K562 (cell line): ENCODE measurements around the gene SLC35B1. TPM values are rescaled to one million over a fixed set of nuclear protein-coding genes. Genes with fewer than 3 reads are reported as not detected.

Experiments used
- BRF1 ChIP-seq: IDR thresholded peaks from 3 replicates; pipeline ENCODE4 v1.6.1; 2011; ENCODE audit warnings: borderline replicate concordance, mild to moderate bottlenecking; ENCODE audit not compliant: insufficient read length; ENCODE audit errors: extremely low read depth
- CEBPZ ChIP-seq: fragments of 150-350 bp; IDR thresholded peaks from 2 replicates; pipeline ENCODE4 v1.6.1; 2014; ENCODE audit warnings: low read depth, mild to moderate bottlenecking, low read length, borderline replicate concordance
- CHD4 ChIP-seq: fragments of 200-600 bp; sonication (generic); IDR thresholded peaks from 3 replicates; pipeline ENCODE4 v1.6.1; 2012; ENCODE audit warnings: low read depth, mild to moderate bottlenecking, mixed read lengths, low read length, inconsistent platforms; ENCODE audit not compliant: insufficient read depth, insufficient replicate concordance, poor library complexity, severe bottlenecking
- CREM ChIP-seq: IDR thresholded peaks from 2 replicates; pipeline ENCODE4 v1.6.1; 2014; ENCODE audit warnings: antibody characterized with exemption, low read depth
- FOXK2 ChIP-seq, 2 experiments: fragments of 450-650 bp; IDR thresholded peaks in 1 of 2; conservative IDR thresholded peaks in 1 of 2; 2 replicates each; pipeline ENCODE4 v1.6.1; 2016; ENCODE audit warnings: low read depth in 2 of 2, mild to moderate bottlenecking in 1 of 2
- HLTF ChIP-seq: fragments of 450-650 bp; IDR thresholded peaks from 2 replicates; pipeline ENCODE4 v1.6.1; 2016
- NONO ChIP-seq, 2 experiments: fragments of 200-400 bp in 1 of 2; fragments of 450-650 bp in 1 of 2; formaldehyde crosslinking in 1 of 2; IDR thresholded peaks; 2 replicates each; pipeline ENCODE4 v1.6.1; 2017; ENCODE audit warnings: low read depth in 2 of 2, mild to moderate bottlenecking in 2 of 2, moderate library complexity in 2 of 2, low read length in 1 of 2
- PCBP1 ChIP-seq: fragments of 200-400 bp; formaldehyde crosslinking; IDR thresholded peaks from 2 replicates; pipeline ENCODE4 v1.6.1; 2018; ENCODE audit warnings: mild to moderate bottlenecking, low read depth, low read length; ENCODE audit not compliant: poor library complexity, severe bottlenecking
- PHB ChIP-seq: fragments of 250-450 bp; sonication (Bioruptor Pico); IDR thresholded peaks from 2 replicates; pipeline ENCODE4 v1.5.0; 2021
- RBM25 ChIP-seq: fragments of 200-400 bp; formaldehyde crosslinking; IDR thresholded peaks from 2 replicates; pipeline ENCODE4 v1.6.1; 2018; ENCODE audit warnings: low read length, low read depth, moderate library complexity; ENCODE audit not compliant: severe bottlenecking
- SAFB ChIP-seq: fragments of 200-400 bp; formaldehyde crosslinking; IDR thresholded peaks from 2 replicates; pipeline ENCODE4 v1.6.1; 2017; ENCODE audit warnings: low read depth, low read length, borderline replicate concordance
- SLC30A9 ChIP-seq: fragments of 250-450 bp; sonication (Bioruptor Pico); IDR thresholded peaks from 2 replicates; pipeline ENCODE4 v1.8.0; 2022; ENCODE audit warnings: mild to moderate bottlenecking, moderate library complexity
- SP1 ChIP-seq: sonication (generic); formaldehyde crosslinking; IDR thresholded peaks from 2 replicates; pipeline ENCODE4 v1.8.1; 2022; ENCODE audit warnings: mild to moderate bottlenecking, missing genetic modification reagents
- TAF9B ChIP-seq: fragments of 450-650 bp; IDR thresholded peaks from 2 replicates; pipeline ENCODE4 v1.6.1; 2018; ENCODE audit warnings: mild to moderate bottlenecking; ENCODE audit not compliant: partially characterized antibody
- TCF15 ChIP-seq: fragments of 250-450 bp; sonication (Bioruptor Pico); IDR thresholded peaks from 2 replicates; pipeline ENCODE4 v1.8.0; 2022; ENCODE audit warnings: moderate library complexity, mild to moderate bottlenecking, inconsistent platforms
- TEAD1 ChIP-seq, 2 experiments: fragments of 450-650 bp in 1 of 2; sonication (generic) in 1 of 2; formaldehyde crosslinking; IDR thresholded peaks; 2 replicates each; pipeline versions ENCODE4 v1.4.0 to v1.8.0; 2020 to 2022; ENCODE audit warnings: mild to moderate bottlenecking in 2 of 2, missing genetic modification reagents in 1 of 2
- XRCC5 ChIP-seq: fragments of 200-400 bp; formaldehyde crosslinking; IDR thresholded peaks from 2 replicates; pipeline ENCODE4 v1.6.1; 2017; ENCODE audit warnings: low read depth, mild to moderate bottlenecking, low read length
- ZNF274 ChIP-seq: IDR thresholded peaks from 2 replicates; pipeline ENCODE4 v1.6.1; 2011; ENCODE audit warnings: low read depth, mild to moderate bottlenecking, low read length, moderate library complexity, borderline replicate concordance
- ZNF445 ChIP-seq: fragments of 250-450 bp; sonication (Bioruptor Pico); IDR thresholded peaks from 2 replicates; pipeline ENCODE4 v1.4.0; 2020; ENCODE audit warnings: low read depth, mild to moderate bottlenecking, moderate library complexity
- ZNF584 ChIP-seq: fragments of 200-800 bp; sonication (Bioruptor generic); IDR thresholded peaks from 2 replicates; pipeline ENCODE4 v1.6.1; 2016; ENCODE audit warnings: low read depth, mild to moderate bottlenecking, missing genetic modification characterization, missing compliant biosample characterization
- ZNF76 ChIP-seq: fragments of 250-450 bp; sonication (Bioruptor Pico); IDR thresholded peaks from 2 replicates; pipeline ENCODE4 v1.4.0; 2020; ENCODE audit warnings: mild to moderate bottlenecking, moderate library complexity, borderline replicate concordance
- ZNF780A ChIP-seq: fragments of 250-450 bp; sonication (Bioruptor Pico); IDR thresholded peaks from 2 replicates; pipeline ENCODE4 v1.5.0; 2021; ENCODE audit warnings: mild to moderate bottlenecking
- polyA plus RNA-seq, 8 experiments: library from polyadenylated mRNA; depleted of rRNA in 4 of 8; stranded (reverse) in 5 of 8; unstranded in 3 of 8; fragments of >200 nt; fragmentation: Nextera tagmentation in 2 of 8; fragmentation: Illumina TruSeq in 1 of 8; extraction: Ambion mirVana in 2 of 8; extraction: Trizol in 1 of 8; gene quantifications; 2 replicates each; pipeline versions ENCODE4 v1.2.1 to v1.2.3, GENCODE V29; 2011 to 2014; ENCODE audit warnings: inconsistent platforms in 1 of 8, missing spikeins in 1 of 8
- total RNA-seq, 7 experiments: library from RNA; depleted of rRNA in 6 of 7; stranded (reverse); fragments of >200 nt in 6 of 7; fragmentation: Illumina TruSeq in 2 of 7; extraction: Trizol in 2 of 7; gene quantifications; 2 replicates each; pipeline versions ENCODE4 v1.2.1 to v1.2.3, GENCODE V29; 2011 to 2021; ENCODE audit warnings: low replicate concordance in 1 of 7
- TF ChIP-seq, protein P1 (sequence below): fragments of 250-450 bp; sonication (Bioruptor Pico); IDR thresholded peaks from 2 replicates; pipeline ENCODE4 v1.4.0; 2020

Gene SLC35B1
- total and polyA plus RNA-seq, 9 of the 15 experiments (the other 6 are each of a cell fraction or from before 2014, with no cell fraction given) = 51.4 to 87.9 (median 66.3) TPM

DNA sequence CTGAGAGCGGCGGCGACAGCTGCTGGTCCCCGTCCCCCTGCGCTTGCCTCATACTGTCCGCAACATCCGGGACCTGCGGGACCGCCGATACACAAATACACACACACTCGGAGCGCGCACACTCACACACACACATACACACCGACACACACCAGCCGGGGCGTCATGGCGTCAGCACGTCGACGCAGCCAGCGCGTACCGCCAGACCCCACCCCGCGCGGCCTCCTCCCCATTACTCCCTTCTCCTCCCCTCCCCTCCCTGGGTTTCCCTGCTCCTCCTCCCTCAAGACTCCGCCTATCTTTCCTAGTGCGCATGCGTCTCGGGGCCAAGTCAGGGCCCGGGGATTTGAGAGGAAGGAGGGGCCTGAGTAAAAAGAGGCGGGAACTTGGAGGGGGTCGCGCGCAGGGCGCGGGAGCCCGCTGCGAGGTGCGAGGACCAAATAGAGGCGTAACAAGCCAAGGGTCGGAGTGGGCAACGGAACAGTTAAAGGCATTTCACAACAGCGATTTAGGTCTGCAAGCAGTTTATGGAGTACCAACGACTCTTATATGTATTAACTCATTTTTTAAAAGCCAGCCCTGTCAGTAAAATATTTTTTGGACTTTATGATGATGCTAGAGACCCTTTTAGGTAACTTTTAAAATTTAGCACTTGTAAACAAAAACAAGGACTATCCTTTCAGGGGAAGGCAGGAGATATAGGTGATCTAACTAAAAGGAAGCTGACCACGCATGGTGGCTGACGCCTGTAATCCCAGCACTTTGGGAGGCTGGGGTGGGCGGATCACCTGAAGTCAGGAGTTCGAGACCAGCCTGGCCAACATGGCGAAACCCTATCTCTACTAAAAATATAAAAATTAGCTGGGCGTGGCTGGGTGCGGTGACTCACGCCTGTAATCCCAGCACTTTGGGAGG is 29.6 kb downstream of the SLC35B1 start, which contains the start of gene SPOP (continued):
- TF ChIP-seq HLTF (peak; percentile 84; the same call in 1 of the 2 replicates), ZNF445 (no peak), NONO (IDR thresholded peaks at IDR 0.05; ENCODE audit: low read depth in 2 of 2, low read length in 1 of 2) (no peak), SLC30A9 (CRISPR knock-in tag) (no peak), SAFB (no peak), PHB (CRISPR knock-in tag) (no peak), SP1 (CRISPR knock-in tag) (peak; percentile 85), TCF15 (CRISPR knock-in tag) (no peak), CHD4 (no peak), CREM (peak; percentile 95), TEAD1 (CRISPR knock-in tag; IDR thresholded peaks at IDR 0.05) (peak in 1 of 2 experiments; percentile 62; a peak in 1 of 4 replicates), CEBPZ (no peak), FOXK2 (conservative IDR thresholded peaks at IDR 0.05 in 1 of 2, IDR thresholded peaks at IDR 0.05 in 1 of 2; ENCODE audit: low read depth in 2 of 2) (peak; percentile 94 to 96), ZNF584 (CRISPR knock-in tag) (no peak), BRF1 (no peak), ZNF76 (CRISPR knock-in tag) (no peak), RBM25 (no peak), XRCC5 (no peak), ZNF274 (no peak), PCBP1 (peak; percentile 95), TAF9B (no peak), ZNF780A (CRISPR knock-in tag) (no peak)
- TF ChIP-seq, protein P1, sequence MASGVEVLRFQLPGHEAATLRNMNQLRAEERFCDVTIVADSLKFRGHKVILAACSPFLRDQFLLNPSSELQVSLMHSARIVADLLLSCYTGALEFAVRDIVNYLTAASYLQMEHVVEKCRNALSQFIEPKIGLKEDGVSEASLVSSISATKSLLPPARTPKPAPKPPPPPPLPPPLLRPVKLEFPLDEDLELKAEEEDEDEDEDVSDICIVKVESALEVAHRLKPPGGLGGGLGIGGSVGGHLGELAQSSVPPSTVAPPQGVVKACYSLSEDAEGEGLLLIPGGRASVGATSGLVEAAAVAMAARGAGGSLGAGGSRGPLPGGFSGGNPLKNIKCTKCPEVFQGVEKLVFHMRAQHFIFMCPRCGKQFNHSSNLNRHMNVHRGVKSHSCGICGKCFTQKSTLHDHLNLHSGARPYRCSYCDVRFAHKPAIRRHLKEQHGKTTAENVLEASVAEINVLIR (CRISPR knock-in tag) = peak; percentile 78
